Forelimb muscle (tissue), 1 donor: ENCODE data around the gene CCDC181. TPM values are rescaled to one million over a fixed set of nuclear protein-coding genes. Genes with fewer than 3 reads are reported as not detected.
"Not testable (repeated sequence)": the region's sequence is repeated elsewhere in the genome, so short reads cannot be mapped to it uniquely, and the experiment has no call there.

Experiments
- DNase-seq: peaks from one replicate; pipeline ENCODE4 v3.0.0-alpha.2; 2013; ENCODE audit warnings: low read depth
- polyA plus RNA-seq: library from polyadenylated mRNA; unstranded; fragments of 120-200 nt; gene quantifications from one replicate; pipeline ENCODE4 v1.2.1, GENCODE V29; 2013; ENCODE audit not compliant: insufficient read length

CCDC181 gene
- polyA plus RNA-seq: 0.53 TPM

- peak; percentile 31 for DNase-seq
These were observed at the start of gene CCDC181 for GRCh38 chr1:169427081-169427641. TSS of gene CCDC181 (minus strand) at chr1:169427474. CDS start at chr1:169424927, 2,547 bp downstream.

- DNase-seq: no peak
These were observed 48.6 kb upstream of the CCDC181 start for GRCh38 chr1:169475806-169476387.

GRCh38 chr1:169474302-169474995, 47.2 kb upstream of the CCDC181 start:
- DNase-seq: no peak

- DNase-seq: no peak
These were observed 46.1 kb upstream of the CCDC181 start for GRCh38 chr1:169473347-169473746.

- DNase-seq: no peak
These were observed 45.5 kb upstream of the CCDC181 start for GRCh38 chr1:169472738-169473137.

- no peak for DNase-seq
These were observed 41.7 kb upstream of the CCDC181 start for GRCh38 chr1:169468982-169469381.

GRCh38 chr1:169466259-169467230, 39.3 kb upstream of the CCDC181 start:
- DNase-seq: no peak

GRCh38 chr1:169465281-169465680, 38.0 kb upstream of the CCDC181 start:
- DNase-seq: no peak

GRCh38 chr1:169462385-169462784, 35.1 kb upstream of the CCDC181 start:
- DNase-seq: no peak

- no peak for DNase-seq
These were observed 34.2 kb upstream of the CCDC181 start for GRCh38 chr1:169461390-169462000.

GRCh38 chr1:169460191-169460833, 33.0 kb upstream of the CCDC181 start:
- DNase-seq: no peak

- DNase-seq: no peak
These were observed 30.2 kb upstream of the CCDC181 start for GRCh38 chr1:169457443-169457842.

- no peak for DNase-seq
These were observed 28.8 kb upstream of the CCDC181 start for GRCh38 chr1:169456029-169456428.

GRCh38 chr1:169452921-169453320, 25.6 kb upstream of the CCDC181 start:
- DNase-seq: no peak

- DNase-seq: no peak
These were observed 24.0 kb upstream of the CCDC181 start for GRCh38 chr1:169451218-169451824.

- no peak for DNase-seq
These were observed 16.6 kb upstream of the CCDC181 start for GRCh38 chr1:169443923-169444322.

- no peak for DNase-seq
These were observed 1.0 kb downstream of the CCDC181 start for GRCh38 chr1:169426174-169426705.

GRCh38 chr1:169421309-169421708, 6.0 kb downstream of the CCDC181 start:
- no peak for DNase-seq

GRCh38 chr1:169414952-169415351, 12.3 kb downstream of the CCDC181 start:
- no peak for DNase-seq

- not testable (repeated sequence) for DNase-seq
These were observed 18.9 kb downstream of the CCDC181 start for GRCh38 chr1:169408340-169408739.
